Dedifferentiated amniotic fluid mesenchymal stem cell (primary cell): ENCODE data around the gene SPCS3.
"Not testable (repeated sequence)": the region's sequence is repeated elsewhere in the genome, so short reads cannot be mapped to it uniquely, and the experiment has no call there.

ENCODE experiments used
- DNase-seq: peaks from one replicate; pipeline ENCODE4 v3.0.0-alpha.2; 2016; ENCODE audit errors: extremely low spot score

Gene SPCS3

GRCh38 chr4:176345346-176345745 is 25.6 kb downstream of the SPCS3 start:
- DNase-seq, result peak; percentile 37

DNA sequence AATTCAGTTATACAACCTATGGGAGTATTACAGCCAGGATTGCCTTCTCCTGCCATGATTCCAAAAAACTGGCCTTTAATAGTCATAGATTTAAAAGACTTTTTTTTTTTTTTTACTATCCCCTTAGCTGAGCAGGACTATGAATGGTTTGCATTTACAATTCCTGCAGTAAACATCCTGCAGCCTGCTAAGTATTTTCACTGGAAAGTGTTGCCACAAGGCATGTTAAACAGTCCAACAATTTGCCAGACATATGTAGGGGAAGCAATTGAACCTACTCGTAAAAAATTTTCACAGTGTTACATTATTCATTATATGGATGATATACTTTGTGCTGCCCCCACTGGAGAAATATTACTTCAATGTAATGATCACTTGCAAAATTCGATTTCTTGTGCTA is 27.1 kb downstream of the SPCS3 start:
- not testable (repeated sequence) for DNase-seq

DNA sequence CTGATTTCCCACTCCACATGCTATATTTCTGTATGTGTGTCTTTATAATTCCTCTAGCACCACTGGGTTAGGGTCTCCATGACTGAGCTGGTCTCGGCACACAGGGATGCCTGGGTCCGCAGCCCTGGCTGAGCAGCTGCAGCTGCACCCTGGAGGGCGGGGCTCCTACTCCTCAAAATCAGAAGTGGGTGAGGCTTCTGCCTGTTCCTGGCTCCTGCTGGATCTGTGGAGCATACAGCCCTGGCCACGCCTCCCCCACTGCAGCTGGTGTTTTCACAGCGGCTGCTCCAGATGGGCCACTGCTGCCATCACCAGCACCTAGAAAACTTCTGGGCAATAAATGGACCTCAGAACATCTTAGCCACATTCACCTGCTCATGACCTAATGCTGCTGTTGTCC is 30.9 kb downstream of the SPCS3 start:
- no peak for DNase-seq

DNA sequence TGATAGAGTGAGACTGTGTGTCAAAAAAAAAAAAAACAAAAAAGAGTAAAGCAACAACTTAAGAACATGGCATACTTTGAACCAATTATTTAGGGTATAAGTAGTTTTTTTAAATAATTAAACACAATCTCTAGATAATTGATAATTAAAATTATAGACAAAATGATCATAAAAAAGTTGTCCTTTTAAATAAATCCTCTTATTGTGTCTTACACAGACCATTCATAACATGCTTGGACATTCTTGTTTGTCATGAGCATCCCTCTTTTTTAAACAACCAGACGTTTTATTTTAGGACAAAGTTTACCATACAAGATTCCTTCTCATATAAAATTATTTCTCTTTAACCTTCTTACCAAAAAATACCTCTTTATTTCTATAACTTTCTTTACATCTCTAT is 35.1 kb downstream of the SPCS3 start:
- DNase-seq, result no peak

DNA sequence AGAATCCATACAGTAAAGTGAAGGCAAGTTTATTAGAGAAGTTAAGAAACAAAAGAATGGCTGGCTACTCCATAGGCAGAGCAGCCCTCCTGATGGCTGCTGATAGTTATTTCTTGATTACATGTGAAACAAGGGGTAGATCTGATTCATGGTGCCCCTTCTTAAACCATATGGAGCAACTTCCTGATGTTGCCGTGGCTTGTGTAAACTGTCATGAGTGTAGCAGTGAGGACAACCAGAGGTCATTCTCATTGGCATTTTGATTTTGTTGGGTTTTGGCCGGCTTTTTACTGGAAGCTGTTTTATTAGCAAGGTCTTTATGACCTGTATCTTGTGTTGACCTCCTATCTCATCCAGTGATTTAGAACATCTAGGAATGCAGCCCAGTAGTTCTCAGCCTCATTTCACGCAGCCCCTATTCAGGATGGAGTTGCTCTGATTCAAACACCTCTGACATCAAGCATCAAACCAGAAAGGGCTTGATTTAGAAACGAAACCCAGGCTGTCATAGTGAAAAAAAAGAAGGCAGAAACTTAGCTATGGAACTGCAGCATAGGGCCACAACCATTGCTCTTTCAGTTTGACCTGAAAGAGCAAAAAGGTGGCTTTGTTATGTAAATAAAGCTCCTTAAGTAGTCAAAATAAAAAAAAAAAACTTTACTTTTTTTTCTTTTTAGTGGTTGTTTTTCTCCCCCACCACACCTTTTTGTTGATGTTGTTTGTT is 37.8 kb downstream of the SPCS3 start:
- no peak for DNase-seq

- no peak for DNase-seq
Measured at GRCh38 chr4:176358083-176358469, 38.3 kb downstream of the SPCS3 start.

DNA sequence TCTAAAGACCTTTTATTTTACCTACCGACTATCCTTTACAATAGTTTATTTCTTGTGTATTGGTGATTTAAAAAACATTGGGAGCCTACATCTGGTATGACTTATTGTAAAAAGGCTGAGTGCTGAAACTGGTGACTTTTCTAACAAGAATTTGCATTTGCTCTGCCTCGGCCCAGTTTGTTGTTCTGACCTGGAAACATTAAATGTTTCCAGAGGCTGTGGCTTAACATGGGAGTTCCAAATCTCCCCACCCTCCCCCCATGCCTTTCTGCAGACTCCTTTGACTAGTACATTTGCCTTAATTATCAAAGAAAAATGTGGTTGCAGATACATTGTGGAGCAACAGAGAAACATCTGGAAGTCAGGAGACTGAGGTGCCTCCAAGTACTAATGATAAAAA is 39.8 kb downstream of the SPCS3 start:
- peak; percentile 62 for DNase-seq

GRCh38 chr4:176360446-176360845 is 40.7 kb downstream of the SPCS3 start:
- DNase-seq, result no peak

DNA sequence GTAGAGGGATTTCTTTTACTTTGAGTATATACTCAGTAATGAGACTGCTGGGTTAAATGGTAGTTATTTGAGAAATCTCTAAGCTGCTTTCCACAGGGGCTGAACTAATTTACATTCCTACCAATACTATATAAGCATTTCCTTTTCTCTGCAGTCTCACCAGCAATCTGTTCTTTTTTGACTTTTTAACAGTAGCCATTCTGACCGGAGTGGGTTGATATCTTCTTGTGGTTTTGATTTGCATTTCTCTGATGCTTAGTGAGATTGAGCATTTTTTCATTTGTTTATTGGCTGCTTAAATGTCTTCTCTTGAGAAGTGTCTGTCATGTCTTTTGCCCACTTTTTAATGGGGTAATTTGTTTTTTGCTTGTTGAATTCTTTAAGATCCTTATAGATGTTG is 43.3 kb downstream of the SPCS3 start:
- no peak for DNase-seq

- DNase-seq, result no peak
Measured at GRCh38 chr4:176367771-176368465, 48.2 kb downstream of the SPCS3 start.

DNA sequence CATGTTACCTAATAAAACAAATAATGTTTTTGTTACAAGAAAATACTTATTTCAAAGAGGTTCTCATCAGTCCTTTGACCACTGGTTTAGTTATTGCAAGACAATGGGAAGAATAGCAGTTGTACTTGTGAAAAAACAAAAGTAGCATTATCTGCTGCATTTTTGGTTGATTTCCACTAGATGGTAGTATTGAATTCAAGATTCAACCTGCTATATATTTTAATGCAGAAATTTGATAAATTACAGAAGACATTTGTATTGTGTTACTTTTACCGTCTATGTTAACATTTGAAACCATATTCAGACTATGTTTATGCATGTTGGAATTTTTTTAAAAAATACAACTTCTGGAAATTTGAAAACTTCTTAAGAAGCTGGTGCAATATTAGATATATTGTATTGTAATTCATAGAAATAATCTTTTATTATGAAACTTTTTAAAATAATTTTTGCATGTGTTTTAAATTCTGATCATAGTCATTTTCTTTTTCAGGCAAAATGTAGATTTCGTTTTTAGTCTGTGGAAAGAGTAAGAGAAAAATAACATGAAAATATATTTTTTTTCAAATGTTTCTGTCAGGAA is 56.4 kb downstream of the SPCS3 start:
- DNase-seq, result peak; percentile 43

- no peak for DNase-seq
Measured at GRCh38 chr4:176377780-176378179, 58.0 kb downstream of the SPCS3 start.

- no peak for DNase-seq
Measured at GRCh38 chr4:176380352-176381157, 60.8 kb downstream of the SPCS3 start.
